HG02981 (cell line): Measurements from ENCODE around the gene CHCHD4.
"Not testable (repeated sequence)": the region's sequence is repeated elsewhere in the genome, so short reads cannot be mapped to it uniquely, and the experiment has no call there.

Source experiments
- ATAC-seq: cut with Tn5 transposase; IDR thresholded peaks from one replicate; pipeline ENCODE4 v1.9.1; 2021; ENCODE audit warnings: mild to moderate bottlenecking, moderate library complexity; ENCODE audit not compliant: unreplicated experiment

Gene CHCHD4

GRCh38 chr3:14077310-14077709 lies 47.4 kb downstream of the CHCHD4 start:
- ATAC-seq: no peak

GRCh38 chr3:14075233-14075632 lies 49.4 kb downstream of the CHCHD4 start:
- not testable (repeated sequence) for ATAC-seq

- no peak for ATAC-seq
These were observed 59.8 kb downstream of the CHCHD4 start for GRCh38 chr3:14064910-14065309.

GRCh38 chr3:14063152-14063551 lies 61.5 kb downstream of the CHCHD4 start:
- ATAC-seq: no peak
